GM18508 (cell line): ENCODE data around the gene MYO9B.
"Not testable (repeated sequence)": the region's sequence is repeated elsewhere in the genome, so short reads cannot be mapped to it uniquely, and the experiment has no call there.

Source experiments
- ATAC-seq: cut with Tn5 transposase; IDR thresholded peaks from one replicate; pipeline ENCODE4 v1.9.1; 2021; ENCODE audit warnings: moderate number of reproducible peaks; ENCODE audit not compliant: insufficient read depth, unreplicated experiment

MYO9B gene

DNA sequence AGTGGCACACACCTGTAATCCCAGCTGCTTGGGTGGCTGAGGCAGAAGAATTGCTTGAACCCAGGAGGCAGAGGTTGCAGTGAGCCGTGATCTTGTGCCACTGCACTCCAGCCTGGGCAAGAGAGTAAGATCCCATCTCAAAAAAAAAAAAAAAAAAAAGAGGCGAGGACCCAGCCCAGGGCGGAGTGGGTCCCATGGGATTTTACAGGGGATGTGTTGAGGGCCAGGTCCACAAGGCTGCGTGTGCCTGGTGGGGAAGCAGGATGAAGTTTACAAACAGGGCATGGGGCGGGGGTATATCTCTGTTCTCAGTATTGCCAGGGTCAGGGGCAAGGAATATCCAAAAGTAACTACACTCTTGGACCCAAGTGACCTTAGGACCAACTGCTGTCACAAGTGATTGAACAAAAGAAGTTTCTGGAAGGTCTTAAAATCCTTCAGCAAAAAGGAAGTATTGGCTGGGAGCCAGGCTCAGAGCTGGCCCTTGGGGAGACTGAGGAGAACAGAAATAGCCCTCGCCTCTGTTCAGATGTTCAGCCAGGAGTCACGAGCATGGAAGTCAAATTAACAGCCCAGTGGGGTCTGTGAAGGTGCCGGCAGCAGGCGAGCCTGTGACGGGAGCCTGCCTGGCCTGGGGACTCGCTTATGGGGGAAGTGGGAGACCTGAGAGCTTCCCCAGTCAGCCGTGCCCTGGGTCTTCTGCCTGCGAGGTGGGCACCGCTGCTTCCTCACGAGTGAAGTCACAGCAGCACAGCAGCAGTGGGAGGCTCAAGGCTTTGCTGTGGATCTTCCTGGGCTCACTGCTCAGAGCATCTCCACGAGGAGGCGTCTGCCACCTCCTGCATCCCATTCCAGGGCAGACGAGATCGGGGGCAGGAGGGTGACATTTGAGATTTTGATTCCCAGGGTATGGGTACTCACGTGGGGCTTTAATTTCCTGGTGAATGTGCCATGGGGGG, 6.4 kb downstream of the MYO9B start:
- ATAC-seq = no peak

DNA sequence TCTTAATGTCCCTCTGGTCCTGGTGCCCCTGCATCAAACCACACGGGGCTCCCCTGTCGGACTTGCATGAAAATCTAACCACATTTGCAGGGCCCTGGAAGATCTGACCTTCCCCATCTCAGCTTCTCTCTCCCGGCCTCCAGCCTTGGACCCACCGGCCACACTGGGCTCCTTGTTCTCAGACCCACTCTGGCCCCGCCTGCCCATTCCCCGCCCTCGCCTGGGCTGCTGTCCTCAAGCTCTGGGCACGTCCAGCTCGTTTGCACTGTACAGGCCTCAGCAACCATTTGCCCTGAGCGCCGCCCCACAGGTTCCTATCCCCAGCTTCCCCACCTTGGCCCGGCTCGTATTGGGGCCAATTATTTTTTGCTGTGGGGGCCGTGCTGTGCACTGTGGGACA, 10.5 kb downstream of the MYO9B start:
- no peak for ATAC-seq

DNA sequence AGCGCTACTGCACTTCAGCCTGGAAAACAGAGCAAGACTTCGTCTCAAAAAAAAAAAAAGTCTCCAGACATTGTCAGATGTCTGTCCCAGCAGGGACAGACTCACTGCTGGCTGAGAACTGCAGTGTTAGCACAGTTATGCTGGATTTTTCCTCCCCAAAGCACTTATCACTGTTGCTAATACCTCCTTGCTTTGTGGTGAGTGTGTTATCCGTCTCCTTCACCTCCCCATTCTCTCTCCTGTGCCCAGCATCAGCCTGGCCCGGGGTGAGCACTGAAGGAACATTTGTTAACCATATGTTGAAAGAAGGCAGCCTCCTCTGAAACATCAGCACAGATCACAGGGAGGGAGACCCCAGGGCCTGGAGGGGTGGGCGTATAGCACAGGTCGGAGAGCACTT, 11.3 kb downstream of the MYO9B start:
- no peak for ATAC-seq

DNA sequence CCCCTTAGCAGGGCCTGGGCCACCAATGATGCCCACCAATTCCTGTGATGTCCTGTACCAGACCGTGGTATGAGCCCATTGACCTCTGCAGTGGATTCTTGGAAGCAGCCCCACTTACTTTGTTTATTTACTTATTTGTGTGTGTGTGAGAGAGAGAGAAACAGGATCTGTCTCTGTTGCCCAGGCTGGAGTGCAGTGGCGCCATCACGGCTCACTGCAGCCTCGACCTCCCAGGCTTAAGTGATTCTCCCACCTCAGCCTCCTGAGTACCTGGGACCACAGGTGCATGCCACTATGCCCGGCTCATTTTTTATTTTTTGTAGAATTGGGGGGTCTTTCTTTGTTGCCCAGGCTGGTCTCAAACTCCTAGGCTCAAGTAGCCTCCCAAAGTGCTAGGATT, 13.0 kb downstream of the MYO9B start:
- ATAC-seq = no peak

DNA sequence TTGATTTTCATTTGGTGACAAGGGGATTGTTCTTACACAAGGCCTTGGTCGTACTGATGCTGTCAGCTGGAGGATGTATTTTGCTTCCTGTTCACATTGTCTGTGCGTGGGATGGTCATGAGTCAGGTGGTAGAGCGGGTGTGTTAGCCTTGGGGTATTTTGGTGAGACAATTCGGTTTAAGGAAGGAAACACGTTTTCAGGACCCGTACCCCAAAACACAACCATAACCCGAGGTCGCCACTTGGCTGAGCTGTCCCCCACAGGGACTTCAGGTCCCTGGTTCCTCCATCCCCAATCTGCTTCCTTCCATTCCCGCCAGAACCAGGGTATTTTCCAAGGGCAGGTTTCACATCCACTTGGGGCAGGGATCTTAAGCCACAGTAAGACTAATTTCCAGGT, 15.0 kb downstream of the MYO9B start:
- ATAC-seq = no peak

DNA sequence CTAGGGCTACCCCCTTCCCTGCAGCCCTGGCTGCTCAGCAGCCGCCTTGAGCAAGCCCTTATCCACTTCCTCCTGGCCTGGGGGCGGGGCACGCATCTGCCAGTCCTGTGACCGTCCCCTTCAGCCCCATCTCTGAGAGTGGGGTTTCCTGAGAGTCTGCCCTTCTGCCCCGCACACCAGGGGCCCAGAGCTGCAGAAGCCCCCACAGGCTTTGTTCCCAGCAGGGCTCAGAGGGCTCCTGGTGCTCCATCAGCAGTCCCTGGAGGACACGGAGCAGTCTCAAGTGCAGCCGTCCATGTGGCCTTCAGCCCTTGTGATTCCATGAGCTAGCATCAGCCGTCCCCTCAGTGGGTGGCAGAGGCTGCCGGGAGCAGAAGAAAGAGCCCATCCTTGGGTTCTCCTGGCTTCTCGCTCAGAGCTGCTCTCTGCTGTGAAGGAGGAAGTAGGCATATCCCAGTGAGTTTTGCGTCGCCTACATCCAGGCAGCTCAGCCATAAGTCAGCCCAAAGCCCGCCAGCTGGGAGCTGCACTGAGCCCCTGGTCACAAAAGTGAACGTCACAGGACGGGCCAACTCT, 16.3 kb downstream of the MYO9B start:
- ATAC-seq = no peak

DNA sequence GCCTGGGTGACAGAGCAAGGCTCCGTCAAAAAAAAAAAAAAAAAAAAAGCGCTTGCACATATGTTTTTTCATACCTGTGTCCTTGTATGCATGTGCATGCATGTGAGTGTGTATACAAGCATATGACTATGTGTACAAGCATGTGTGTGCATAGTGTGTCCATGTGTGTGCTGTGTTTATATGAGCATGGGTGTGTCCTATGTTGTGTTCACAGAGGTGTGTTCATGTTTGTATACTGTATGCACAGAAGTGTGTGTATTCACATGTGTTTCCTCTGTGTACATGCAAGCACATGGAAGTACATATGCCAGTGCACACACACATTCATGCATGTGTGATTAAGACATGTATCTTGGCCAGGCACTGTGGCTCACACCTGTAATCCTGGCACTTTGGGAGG, 17.1 kb downstream of the MYO9B start:
- ATAC-seq = no peak

DNA sequence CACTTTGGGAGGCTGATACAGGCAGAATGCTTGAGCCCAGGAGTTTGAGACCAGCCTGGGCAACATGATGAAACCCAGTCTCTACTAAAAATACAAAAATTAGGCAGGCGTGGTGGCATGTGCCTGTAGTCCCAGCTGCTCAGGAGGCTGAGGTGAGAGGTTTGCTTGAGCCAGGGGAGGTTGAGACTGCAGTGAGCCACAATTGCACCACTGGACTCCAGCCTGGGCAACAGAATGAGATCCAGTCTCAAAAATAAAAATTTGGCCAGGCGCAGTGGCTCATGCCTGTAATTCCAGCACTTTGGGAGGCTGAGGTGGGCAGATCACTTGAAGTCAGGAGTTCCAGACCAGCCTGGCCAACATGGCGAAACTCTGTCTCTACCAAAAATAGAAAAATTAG, 19.1 kb downstream of the MYO9B start:
- ATAC-seq = not testable (repeated sequence)

DNA sequence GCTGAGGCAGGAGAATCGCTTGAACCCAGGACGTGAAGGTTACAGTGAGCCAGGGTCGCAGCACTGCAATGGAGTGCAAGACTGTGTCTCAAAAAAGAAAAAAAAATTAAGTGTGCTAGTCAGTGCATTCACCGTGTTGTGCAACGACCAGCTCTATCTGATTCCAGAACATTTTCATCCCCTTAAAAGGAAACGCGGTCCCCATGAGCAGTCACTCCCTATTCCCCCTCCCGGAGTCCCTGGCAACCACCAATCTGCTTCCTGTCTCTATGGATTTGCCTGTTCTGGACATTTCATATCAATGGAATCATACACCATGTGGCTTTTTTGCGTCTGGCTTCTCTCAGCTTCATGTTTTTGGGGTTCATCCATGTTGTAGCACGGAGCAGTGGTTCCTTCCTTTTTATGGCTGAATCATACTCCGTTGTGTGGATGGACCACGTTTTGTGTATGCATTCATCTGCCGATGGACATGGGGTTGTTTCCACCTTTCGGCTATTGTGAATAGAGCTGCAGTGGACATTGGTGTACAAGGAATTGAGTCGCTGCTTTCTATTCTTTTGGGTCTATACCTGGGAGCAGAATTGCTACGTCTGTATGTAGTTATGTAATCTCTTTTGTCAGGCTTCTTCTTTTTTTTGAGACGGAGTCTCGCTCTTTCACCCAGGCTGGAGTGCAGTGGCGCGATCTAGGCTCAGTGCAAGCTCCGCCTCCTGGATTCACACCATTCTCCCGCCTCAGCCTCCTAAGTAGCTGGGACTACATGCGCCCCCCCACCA, 19.8 kb downstream of the MYO9B start:
- ATAC-seq = no peak

DNA sequence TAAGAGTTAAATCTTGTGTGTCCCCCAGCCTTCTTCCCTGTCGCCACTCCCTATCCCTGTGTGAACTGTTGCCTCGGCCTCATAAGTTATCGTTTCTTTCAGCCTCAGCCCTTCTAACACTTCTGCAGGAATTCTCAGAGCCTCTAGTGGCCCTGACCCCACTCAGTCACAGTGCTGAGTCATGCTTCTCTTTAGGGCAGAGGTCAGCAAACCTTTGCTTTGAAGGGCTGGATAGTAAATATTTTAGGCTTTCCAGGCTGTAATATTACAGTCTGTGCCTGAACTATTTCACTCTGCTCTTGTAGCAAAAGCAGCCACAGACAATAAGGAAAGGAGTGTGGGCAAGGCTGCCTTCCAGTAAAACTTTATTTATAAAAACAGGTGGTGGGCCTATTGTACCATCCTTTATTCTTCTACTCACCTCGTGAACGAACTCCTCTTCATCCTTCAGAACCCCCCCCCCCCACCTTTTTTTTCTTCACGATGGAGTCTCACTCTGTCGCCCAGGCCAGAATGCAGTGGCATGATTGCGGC, 22.1 kb downstream of the MYO9B start:
- no peak for ATAC-seq

DNA sequence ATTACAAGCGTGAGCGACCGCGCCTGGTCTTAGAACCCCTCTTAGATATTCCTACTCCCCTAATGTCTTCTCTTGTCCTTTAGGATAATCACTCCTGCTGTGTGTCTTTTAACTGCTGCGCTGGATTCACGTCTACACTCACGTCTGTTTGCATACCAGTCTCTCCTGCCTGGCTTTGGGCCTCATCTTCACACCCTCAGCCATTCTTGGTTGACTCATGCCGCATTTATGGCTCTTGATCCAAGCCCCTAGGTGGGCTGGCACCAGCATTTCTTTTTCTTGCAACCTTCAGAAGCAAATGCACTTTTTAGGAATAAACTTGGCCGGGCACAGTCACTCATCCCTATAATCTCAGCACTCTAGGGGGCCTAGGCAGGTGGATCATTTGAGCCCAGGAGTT, 22.7 kb downstream of the MYO9B start:
- no peak for ATAC-seq

DNA sequence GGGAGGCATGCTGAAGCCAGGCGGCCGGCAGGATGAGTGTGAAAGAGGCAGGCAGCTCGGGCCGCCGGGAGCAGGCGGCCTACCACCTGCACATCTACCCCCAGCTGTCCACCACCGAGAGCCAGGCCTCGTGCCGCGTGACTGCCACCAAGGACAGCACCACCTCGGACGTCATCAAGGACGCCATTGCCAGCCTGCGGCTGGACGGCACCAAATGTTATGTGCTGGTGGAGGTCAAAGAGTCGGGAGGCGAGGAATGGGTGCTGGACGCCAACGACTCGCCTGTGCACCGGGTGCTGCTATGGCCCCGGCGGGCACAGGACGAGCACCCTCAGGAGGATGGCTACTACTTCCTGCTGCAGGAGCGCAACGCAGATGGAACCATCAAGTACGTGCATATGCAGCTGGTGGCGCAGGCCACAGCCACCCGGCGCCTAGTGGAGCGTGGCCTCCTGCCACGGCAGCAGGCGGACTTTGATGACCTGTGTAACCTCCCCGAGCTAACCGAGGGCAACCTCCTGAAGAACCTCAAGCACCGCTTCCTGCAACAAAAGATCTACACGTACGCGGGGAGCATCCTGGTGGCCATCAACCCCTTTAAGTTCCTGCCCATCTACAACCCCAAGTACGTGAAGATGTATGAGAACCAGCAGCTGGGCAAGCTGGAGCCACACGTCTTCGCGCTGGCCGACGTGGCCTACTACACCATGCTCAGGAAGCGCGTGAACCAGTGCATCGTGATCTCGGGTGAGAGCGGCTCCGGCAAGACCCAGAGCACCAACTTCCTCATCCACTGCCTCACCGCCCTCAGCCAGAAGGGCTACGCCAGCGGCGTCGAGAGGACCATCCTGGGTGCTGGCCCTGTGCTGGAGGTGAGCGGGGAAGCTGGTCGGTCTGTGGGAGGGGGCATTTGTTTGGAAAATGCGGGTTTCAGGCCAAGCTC, 26.4 kb downstream of the MYO9B start:
- no peak for ATAC-seq

DNA sequence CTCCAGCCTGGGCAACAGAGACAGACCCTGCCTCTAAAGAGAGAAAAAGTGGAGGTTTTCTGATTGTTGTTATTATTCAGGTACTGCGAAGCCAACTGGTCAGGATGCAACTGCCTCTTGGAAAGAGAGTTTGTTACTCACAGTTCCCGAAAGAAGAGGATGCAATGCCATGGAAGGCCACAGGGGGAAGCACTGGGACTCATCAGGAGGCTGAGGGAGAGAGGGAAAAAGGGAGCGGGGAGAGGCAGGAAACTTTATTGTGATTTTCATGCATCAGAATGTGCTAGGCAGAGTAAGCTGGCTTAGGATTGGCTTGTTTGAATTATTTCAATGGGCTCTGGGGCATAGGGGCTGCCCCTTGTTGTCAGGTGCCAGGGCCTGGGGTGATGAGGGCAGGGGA, 27.6 kb downstream of the MYO9B start:
- ATAC-seq = no peak

DNA sequence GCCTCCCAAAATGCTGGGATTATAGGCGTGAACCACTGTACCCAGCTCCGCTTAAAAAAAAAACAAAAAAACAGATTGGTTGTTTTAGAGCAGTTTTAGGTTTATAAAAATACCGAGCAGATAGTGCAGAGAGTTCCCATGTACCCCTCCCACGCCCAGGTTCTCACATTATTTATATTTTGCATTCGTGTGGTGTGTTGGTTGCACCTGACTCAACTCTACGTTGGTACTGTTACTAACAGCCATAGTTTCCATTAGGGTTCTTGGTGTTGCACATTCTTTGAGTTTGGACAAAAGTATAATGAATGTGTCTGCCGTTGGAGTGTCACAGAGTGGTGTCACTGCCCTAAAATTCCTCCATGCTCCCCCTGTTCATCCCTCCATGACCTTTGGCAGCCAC, 29.1 kb downstream of the MYO9B start:
- no peak for ATAC-seq

DNA sequence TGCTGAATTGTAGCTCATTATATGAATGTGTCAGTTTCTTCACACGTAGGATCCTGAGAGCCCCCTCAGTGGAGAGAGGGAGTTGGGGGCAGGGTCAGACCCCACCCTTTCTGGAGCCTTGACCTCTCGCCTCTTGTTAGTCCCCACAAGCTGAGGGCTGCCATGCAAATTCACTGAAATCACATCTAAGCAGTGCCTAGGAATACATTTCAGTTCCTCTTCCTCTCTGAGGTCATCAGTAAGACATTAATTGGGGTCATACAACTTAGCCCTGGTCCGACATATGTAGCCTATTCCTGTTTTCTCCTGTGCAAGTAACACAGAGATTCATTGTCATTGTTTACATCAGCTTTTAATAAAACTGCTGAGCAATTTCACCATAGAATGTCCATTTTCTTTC, 30.0 kb downstream of the MYO9B start:
- ATAC-seq = no peak

DNA sequence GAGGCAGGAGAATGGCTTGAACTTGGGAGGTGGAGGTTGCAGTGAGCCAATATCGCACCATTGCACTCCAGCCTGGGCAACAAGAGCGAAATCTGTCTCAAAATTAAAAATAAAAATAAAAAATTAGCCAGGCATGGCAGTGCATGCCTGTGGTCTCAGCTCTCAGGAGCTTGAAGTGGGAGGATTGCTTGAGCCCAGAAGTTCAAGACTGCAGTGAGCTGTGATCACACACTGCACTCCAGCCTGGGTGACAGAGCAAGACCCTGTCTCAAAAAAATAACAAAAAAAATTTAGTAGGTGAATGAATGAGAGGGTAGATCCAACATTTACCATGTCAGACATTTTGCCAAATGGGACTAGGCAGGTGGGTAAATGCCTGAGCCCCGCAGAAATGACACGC, 31.4 kb downstream of the MYO9B start:
- ATAC-seq = not testable (repeated sequence)

DNA sequence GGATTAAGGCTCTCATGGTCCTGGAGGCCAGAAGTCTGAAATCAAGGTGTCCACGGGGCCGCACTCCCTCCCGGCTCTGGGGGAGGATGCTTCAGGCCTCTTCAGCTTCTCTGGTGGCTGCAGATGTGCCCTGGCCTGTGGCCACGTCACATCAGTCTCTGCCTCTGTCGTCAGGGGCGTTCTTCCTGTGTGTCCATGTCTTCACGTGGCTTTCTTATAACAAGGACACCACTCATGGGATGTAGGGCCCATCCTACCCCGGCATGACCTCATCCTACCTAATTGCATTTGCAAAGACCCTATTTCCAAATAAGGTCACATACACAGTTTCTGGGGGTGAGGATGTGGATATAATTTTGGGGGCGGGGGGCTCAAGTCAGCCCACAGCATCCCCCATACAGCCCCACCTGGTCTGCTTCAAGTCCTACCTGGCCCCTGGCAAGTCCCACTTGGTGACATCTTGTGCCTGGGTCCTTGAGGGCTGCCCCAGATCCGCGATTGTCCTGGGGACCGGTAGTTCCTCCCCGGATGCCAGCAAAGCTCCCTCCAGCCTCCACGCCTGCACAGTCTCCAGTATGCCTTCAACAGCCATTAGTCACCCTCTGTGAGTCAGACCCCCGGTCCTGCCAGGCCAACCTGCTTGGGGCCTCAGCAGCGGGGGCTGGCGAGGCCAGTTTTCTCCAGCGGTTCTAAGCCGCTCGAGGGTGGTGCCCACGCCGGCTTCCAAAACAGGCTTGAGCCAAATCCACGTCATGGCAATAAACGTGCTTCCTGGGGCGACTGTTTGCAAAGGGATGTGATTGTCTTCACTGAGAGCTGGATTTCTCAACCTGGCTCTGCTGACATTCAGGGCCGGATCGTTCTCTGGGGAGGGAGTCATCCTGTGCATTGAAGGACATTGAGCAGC, 32.2 kb downstream of the MYO9B start:
- ATAC-seq = no peak

DNA sequence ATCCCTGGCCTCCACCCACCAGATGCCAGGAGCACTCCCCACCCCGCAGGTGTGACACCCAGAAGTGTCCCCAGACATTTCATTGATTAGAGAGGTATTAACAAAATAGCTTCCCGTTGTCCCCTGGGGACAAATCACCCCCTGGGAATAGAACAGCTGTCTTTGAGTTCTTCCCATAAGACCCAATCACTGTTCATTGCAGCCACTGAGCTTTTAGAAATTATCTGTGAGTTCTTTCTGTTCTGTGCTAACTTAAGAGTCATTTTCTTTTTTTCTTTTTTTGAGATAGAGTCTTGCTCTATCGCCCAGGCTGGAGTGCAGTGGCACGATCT, 32.8 kb downstream of the MYO9B start:
- ATAC-seq = no peak

DNA sequence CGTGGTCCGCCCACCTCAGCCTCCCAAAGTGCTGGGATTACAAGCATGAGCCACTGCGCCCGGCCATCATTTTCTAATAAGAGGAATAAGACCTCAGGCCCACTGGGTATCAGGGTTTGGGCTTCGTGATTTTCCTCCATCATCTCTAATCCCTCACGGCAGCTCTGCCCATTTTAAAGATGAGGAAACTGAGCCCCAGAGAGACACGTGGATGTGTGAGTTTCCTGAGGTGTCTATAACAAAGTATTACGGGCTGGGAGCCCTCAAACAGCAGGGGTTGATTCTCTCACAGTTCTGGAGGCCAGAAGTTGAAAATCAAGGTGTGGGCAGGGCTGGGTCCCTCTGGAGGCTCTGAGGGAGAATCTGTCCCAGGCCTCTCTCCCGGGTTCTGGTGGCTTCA, 33.7 kb downstream of the MYO9B start:
- ATAC-seq = no peak
